HG02970 (cell line): ENCODE data around the gene TMEM126B.

Experiments used
- ATAC-seq: cut with Tn5 transposase; IDR thresholded peaks from one replicate; pipeline ENCODE4 v1.9.1; 2021; ENCODE audit warnings: mild to moderate bottlenecking, moderate library complexity, moderate number of reproducible peaks; ENCODE audit not compliant: unreplicated experiment, low FRiP score

Gene TMEM126B

GRCh38 chr11:85680897-85681296 lies 52.5 kb downstream of the TMEM126B start:
- no peak for ATAC-seq

- ATAC-seq = no peak
Observed at GRCh38 chr11:85682330-85683305, 54.2 kb downstream of the TMEM126B start.

GRCh38 chr11:85685125-85685819 lies 56.9 kb downstream of the TMEM126B start:
- no peak for ATAC-seq

- ATAC-seq = no peak
Observed at GRCh38 chr11:85685820-85686459, 57.5 kb downstream of the TMEM126B start, which contains the start of gene CCDC89. Gene CCDC89 (minus strand): TSS chr11:85686195. CDS start chr11:85686130, 65 bp downstream.
